ENCODE results near the gene MRPS25.
"Not testable (repeated sequence)": the region's sequence is repeated elsewhere in the genome, so short reads cannot be mapped to it uniquely, and the experiment has no call there.

MRPS25 gene

GRCh38 chr3:15042936-15043335 lies 22.2 kb downstream of the MRPS25 start:
- DNase-seq, result no peak

- DNase-seq, result no peak
Observed at GRCh38 chr3:15041950-15042349, 23.2 kb downstream of the MRPS25 start.

GRCh38 chr3:15040844-15041243 lies 24.3 kb downstream of the MRPS25 start:
- DNase-seq, result no peak

- DNase-seq, result no peak
Observed at GRCh38 chr3:15038306-15038705, 26.8 kb downstream of the MRPS25 start.

- DNase-seq, result no peak
Observed at GRCh38 chr3:15033103-15033502, 32.0 kb downstream of the MRPS25 start.

GRCh38 chr3:15032650-15033049 lies 32.5 kb downstream of the MRPS25 start:
- no peak for DNase-seq

- no peak for DNase-seq
Observed at GRCh38 chr3:15029625-15030024, 35.5 kb downstream of the MRPS25 start.

- DNase-seq, result no peak
Observed at GRCh38 chr3:15023719-15024118, 41.4 kb downstream of the MRPS25 start.

GRCh38 chr3:15023249-15023648 lies 41.9 kb downstream of the MRPS25 start:
- DNase-seq, result no peak

GRCh38 chr3:15017191-15017590 lies 47.9 kb downstream of the MRPS25 start:
- DNase-seq, result no peak

GRCh38 chr3:15015456-15015855 lies 49.7 kb downstream of the MRPS25 start:
- DNase-seq, result no peak

- no peak for DNase-seq
Observed at GRCh38 chr3:15014606-15015328, 50.3 kb downstream of the MRPS25 start.

- DNase-seq, result no peak
Observed at GRCh38 chr3:15011174-15011573, 53.9 kb downstream of the MRPS25 start.

- no peak for DNase-seq
Observed at GRCh38 chr3:15010664-15011063, 54.5 kb downstream of the MRPS25 start.

- no peak for DNase-seq
Observed at GRCh38 chr3:15009167-15009566, 55.9 kb downstream of the MRPS25 start.

GRCh38 chr3:15007681-15008141 lies 57.4 kb downstream of the MRPS25 start:
- DNase-seq, result no peak

- not testable (repeated sequence) for DNase-seq
Observed at GRCh38 chr3:14999182-14999581, 65.9 kb downstream of the MRPS25 start.
